NCI-H748 (cell line): ENCODE results near the gene RCHY1.
"Not testable (repeated sequence)": the region's sequence is repeated elsewhere in the genome, so short reads cannot be mapped to it uniquely, and the experiment has no call there.

Source experiments
- DNase-seq: peaks from one replicate; lab custom pipeline; 2025; ENCODE audit not compliant: unreplicated experiment; lab: John Stamatoyannopoulos, UW

Gene RCHY1

GRCh38 chr4:75516144-75516543 is 1.9 kb upstream of the RCHY1 start:
- no peak for DNase-seq

DNA sequence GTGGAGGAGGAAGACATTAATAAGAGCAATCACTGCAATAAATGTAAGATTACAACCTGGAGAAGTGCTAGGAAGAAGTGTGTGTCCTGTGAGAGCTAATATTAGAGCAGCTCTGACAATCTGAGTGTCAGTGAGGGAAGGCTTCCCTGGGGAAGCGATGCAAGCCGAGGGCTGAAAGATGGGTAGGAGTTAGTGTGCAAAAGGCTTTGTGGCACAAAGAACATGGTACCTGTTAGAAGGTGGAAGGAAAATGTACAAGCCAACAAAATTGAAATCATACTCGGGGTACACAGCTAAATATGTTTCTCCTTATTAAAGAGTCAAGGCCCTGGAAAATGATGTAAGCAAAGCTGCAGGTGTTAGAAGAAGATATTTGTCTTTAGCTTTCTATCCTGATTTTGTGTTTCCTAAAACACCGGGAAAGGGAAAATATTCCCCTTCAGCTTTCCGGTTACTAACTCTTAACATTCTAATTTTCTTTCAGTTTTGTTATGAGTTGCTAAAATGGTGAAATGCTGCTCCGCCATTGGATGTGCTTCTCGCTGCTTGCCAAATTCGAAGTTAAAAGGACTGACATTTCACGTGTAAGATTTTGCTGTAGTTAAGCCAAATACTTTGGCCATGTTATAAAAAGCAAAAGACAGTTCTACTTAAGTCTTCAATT is 878 bp upstream of the RCHY1 start:
- peak; percentile 41 for DNase-seq

GRCh38 chr4:75513526-75514130 is 575 bp downstream of the RCHY1 start:
- peak; percentile 33 for DNase-seq

DNA sequence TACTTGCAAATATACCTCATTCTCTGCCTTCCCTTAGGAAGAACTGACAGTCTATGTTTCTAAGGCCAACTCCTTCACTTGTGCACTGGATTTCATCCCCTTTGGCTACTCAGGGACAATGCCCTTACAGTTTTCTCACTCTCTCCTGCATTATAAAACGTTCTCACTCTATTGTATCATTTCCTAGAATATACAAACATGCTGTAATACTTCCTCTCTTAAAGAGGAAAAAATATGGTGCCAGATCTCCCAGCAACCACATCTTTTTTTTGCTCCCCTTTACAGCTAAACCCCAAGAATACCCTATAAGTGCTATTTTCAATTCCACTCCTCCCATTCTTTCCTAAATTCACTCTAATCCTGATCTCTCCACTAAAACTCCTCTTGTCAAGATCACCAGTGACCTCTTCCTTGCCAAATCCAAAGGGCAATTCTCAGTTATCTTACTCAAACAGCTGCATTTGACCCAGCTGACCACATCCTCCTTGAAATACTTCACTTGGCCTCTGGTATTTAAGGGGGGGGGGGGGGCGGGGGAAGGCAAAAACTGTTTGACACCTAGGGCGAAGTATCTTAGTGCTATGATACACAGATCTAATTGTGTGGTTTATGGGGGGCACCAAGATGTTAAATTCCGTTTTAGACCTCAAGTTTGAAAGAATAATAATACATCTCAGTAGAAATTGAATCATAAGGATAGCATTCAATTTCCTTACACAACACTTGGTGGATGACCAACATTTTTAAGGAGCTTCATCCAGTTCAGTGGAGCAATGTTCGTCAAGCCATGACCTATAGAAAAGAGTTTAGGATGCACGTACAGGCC is 1.6 kb downstream of the RCHY1 start:
- DNase-seq, result no peak

DNA sequence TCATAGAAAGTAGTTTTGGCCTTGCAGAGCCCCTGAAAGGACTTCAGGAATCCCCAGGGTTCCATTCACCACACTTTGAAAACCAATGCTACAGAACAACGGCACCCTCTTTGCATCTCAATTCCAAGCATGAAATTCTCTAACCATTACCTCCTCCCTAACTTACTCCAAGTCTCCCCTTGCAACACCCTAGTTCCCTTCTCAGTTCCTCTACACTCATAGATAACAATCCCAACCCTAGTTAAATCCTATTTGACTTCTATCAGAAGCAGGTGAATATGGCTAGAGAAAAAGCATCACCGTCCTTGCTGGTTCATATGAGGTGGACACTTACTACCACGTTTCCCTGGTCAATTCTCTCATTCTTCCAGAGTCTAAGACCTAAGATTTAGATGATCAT is 2.4 kb downstream of the RCHY1 start:
- DNase-seq, result no peak

DNA sequence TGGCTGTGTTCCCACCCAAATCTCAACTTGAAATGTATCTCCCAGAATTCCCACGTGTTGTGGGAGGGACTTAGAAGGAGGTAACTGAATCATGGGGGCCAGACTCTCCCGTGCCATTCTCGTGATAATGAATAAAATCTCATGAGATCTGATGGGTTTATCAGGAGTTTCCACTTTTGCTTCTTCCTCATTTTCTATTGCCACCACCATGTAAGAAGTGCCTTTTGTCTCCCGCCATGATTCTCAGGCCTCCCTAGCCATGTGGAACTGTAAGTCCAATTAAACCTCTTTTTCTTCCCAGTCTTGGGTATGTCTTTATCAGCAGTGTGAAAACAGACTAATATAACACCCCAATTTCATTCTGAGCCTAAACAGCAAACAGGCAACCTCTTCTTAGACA is 4.6 kb downstream of the RCHY1 start:
- not testable (repeated sequence) for DNase-seq

DNA sequence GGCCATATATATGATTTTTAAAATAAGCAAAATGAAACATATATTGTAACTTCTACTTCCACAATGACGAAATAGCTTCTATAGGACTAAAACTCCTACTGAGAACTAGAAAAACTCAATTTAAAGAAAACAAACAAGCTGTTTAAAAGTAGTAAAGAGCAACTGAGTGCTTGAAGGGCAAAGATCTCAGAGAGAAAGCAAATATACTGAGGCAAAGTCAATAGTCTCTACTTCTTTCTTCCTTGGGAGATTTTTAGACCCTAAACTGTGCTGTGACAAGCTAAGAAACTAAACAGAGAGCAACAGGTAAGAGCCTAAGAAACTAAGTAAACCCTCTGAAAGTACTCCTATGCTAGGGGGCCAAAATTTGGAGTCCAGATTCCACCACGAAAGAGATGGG is 8.6 kb downstream of the RCHY1 start:
- DNase-seq, result no peak

DNA sequence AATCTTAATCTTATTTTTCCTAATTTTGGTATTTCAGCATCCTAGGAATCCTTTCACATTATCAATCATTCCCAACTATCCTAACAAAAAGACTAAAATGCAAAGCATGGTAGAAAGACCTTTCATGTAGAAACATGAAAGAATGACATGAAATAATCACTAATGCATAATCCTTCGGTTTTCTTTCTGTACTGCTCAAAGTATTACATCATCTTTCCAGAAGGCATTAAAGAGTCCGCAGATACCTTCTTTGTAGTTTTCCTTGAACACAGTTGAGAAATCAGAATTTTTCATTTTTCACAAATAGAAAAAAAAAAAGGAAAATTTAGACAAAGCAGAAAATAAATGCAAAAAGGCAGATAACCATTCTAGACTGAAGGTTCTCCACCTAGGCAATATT is 11.5 kb downstream of the RCHY1 start:
- DNase-seq, result no peak

- DNase-seq, result no peak
These were observed 14.3 kb downstream of the RCHY1 start for GRCh38 chr4:75499900-75500299.

GRCh38 chr4:75498041-75498440 is 16.2 kb downstream of the RCHY1 start:
- no peak for DNase-seq

- DNase-seq, result no peak
These were observed 17.1 kb downstream of the RCHY1 start for GRCh38 chr4:75497133-75497532.

DNA sequence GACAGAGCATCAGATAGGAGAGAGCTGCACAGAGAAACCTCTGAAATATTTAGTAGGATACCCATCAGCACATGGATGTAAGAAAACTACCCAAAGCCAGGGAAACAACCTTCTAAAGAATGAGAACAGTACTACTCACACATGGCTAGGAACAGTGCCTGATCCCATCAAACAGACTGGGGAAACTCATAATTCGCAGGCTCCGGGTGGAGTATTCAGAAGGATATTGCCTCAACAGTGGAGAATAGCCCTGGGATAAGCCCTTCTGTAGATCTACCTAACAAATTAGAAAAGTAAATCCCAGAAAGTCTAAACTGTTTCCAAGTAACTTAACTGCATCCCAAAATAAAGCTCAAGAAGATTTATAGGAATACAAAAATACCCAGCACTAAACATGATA is 17.8 kb downstream of the RCHY1 start:
- DNase-seq, result no peak

- DNase-seq, result no peak
These were observed 18.7 kb downstream of the RCHY1 start for GRCh38 chr4:75495476-75495875.

DNA sequence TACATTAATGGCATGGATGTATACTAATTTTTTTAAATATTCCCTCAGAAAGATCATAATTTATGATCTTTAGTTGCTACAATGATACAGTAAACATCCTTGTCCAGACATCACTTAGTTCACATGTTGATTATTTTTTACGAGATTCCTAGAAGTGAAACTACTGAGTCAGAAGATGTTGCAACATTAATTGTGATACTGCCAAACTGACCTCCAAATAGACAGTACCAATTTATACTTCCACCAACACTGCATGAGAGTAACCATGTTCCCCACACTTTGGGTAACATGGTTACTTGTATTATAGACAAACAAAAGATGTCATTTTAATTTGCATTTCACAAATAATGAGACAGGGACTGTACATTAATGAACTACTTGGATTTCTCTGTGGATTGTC is 19.6 kb downstream of the RCHY1 start:
- DNase-seq, result no peak

DNA sequence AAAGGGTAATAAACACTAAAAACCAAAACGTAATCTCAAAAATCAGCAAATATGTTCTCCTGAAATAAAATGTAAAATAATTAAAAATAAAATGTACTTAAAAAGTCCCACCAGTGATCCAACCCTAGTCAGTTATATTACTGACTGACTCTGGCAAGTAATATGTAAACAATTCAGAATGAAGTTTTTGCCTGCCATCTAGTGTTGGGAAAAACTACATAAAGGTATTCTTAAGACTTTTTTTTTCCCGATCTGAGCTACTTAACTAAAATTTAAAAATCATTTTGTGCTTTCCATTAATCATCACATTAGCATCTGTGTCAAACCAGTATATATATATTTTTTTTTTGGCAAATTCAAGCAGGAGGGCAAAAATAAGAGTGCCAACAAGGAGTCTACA is 24.0 kb downstream of the RCHY1 start:
- DNase-seq, result peak; percentile 34

GRCh38 chr4:75484190-75484589 is 30.0 kb downstream of the RCHY1 start:
- DNase-seq, result no peak

DNA sequence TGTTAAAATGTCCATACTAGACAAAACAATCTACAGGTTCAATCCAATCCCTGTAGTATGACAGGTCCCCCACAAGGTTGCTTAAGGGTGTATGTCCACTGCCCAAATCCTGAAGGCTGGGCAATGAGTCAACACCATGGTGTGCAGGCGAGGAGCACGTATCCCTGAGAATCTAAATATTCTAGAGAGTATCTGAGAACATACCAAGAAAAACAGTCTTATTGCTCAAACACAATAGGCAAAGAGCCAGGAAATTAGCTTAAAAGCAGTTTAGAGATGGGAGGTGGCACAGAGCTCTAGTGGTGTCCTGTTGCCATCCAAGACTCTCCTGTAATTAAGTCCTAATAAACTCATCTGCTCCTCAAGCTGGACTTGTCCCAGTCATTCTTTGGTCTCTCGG is 37.0 kb downstream of the RCHY1 start:
- no peak for DNase-seq

GRCh38 chr4:75470738-75471137 is 43.5 kb downstream of the RCHY1 start:
- DNase-seq, result no peak

- DNase-seq, result no peak
These were observed 44.3 kb downstream of the RCHY1 start for GRCh38 chr4:75469896-75470295.

DNA sequence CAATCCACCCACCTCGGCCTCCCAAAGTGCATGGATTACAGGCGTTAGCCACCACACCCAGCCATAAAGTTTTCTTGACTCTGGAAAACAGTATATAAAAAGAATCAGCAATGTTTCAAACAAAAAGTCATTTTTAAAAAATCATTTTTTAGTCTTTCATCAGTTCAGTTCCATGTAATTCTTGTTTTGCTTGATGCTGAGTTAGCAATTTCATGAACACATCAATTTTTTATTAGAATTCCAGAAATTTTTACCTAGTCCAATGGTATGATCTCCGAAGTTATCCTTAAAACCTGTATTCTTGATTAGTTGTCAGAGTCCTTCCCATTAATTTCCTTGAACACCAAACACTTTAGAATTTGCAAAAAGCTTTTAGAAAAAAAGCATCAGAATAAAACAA is 56.8 kb downstream of the RCHY1 start:
- DNase-seq, result no peak

DNA sequence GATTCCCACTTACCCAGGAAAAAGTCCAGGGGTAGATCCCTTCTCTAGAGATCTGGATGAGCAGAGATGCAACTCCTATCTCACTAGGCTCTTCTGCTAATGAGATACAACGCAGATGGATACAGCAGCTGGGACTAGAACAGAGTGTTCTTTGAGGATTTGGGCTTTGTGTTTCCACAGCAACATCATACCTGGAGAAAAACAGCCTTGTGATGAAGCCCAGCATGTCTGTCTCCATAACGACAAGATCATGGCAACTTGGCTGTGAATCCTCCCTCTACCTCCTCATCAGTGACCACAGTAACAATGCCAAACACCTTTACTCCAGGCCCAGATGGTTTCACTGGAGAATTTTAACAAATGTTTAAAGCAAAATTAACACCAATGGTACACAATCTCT is 80.1 kb downstream of the RCHY1 start:
- DNase-seq, result peak; percentile 79

DNA sequence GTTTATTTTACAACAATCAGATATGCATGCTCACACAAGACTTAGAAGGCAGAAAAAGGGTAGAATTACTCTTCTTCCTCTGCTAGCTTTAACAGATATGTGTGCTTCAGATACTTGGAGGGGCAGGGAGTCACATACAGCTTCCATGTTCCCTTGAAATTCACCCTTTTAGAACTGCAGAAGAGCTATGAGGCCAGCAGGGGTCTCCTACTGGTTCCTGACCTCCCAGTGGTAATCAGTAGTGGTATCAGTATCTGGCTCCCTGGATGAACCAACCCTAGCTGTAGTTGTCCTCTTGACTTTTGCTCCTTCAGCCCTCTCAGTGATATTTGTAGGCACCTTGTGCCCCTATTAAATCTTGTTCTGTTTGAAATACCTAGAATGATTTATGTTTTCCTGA is 81.5 kb downstream of the RCHY1 start:
- DNase-seq, result peak; percentile 8
